ENCODE data around the gene ADCY10.

DNA sequence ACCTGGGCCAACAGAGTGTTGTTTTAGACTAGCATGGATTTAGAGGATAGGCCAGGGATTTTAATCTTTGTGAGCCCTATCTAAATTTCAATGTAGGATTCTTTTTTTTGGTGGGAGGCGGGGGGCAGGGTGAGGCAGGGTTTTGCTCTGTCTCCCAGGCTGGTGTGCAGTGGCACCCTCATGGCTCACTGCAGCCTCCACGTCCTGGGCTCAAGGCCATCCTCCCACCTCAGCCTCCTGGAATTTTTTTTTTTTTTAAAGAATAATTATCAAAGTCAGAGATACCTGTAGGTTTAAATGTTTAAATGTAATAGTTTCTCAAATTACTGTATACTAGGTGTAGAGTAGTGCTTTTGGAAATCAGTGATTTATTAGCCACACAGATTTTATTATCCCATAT is 26.3 kb upstream of the ADCY10 start:
- TF ChIP-seq CTCF (IDR thresholded peaks at IDR 0.05; ENCODE audit: low read length), result no peak
- TF ChIP-seq EZH2 (IDR thresholded peaks at IDR 0.05; ENCODE audit: borderline replicate concordance, low read length), result no peak

Data from OCI-LY1 (cell line).